Cardiac muscle cell (in vitro differentiated cells and primary cell): ENCODE data around the gene UNC93B1. TPM values are rescaled to one million over a fixed set of nuclear protein-coding genes. Genes with fewer than 3 reads are reported as not detected.
"Not testable (repeated sequence)": the region's sequence is repeated elsewhere in the genome, so short reads cannot be mapped to it uniquely, and the experiment has no call there.

Experiments
- DNase-seq, 2 donors: peaks; one replicate each; pipeline versions ENCODE4 v3.0.0 to v3.0.0-alpha.2; 2010 to 2017; ENCODE audit warnings: low read depth in 1 of 2, low spot score in 1 of 2
- H3K27ac ChIP-seq: fragments of 200-600 bp; sonication (generic); 2 replicates; pipeline ENCODE4 v1.5.1; 2016
- H3K27me3 ChIP-seq: fragments of 200-600 bp; sonication (generic); 2 replicates; pipeline ENCODE4 v1.6.0; 2016; ENCODE audit warnings: control low read depth
- H3K36me3 ChIP-seq: fragments of 200-600 bp; sonication (generic); 2 replicates; pipeline ENCODE4 v1.5.1; 2016; ENCODE audit warnings: control low read depth
- H3K4me1 ChIP-seq: fragments of 200-600 bp; sonication (generic); 2 replicates; pipeline ENCODE4 v1.8.1; 2017; ENCODE audit warnings: low read depth, mild to moderate bottlenecking, mixed run types
- H3K4me3 ChIP-seq: fragments of 200-600 bp; sonication (generic); 2 replicates; pipeline ENCODE4 v1.5.1; 2016; ENCODE audit warnings: mild to moderate bottlenecking
- H3K9me3 ChIP-seq: fragments of 200-600 bp; sonication (generic); 2 replicates; pipeline ENCODE4 v1.5.1; 2017; ENCODE audit warnings: low read depth, mild to moderate bottlenecking, control low read depth
- polyA plus RNA-seq: library from polyadenylated mRNA; unstranded; fragments of >200 nt; fragmentation: Nextera tagmentation; extraction: Ambion mirVana; gene quantifications from 2 replicates; pipeline ENCODE4 v1.2.1, GENCODE V29; 2016
- total RNA-seq: library from RNA; depleted of rRNA; stranded (reverse); fragments of >200 nt; gene quantifications from 2 replicates; pipeline ENCODE4 v1.2.3, GENCODE V29; 2016
- TF ChIP-seq, protein P1 (sequence below): IDR thresholded peaks from 2 replicates; pipeline ENCODE4 v1.5.1; 2012; ENCODE audit warnings: low read depth, mild to moderate bottlenecking, low read length

The UNC93B1 gene
- total and polyA plus RNA-seq, 2 experiments from 2014 or later = 13.2 to 24.0 TPM

- not testable (repeated sequence) for H3K9me3 ChIP-seq, H3K27ac ChIP-seq, H3K4me1 ChIP-seq, H3K36me3 ChIP-seq
- Histone ChIP-seq H3K27me3 (peaks cover 33% of the 10 kb centered on the region), H3K4me3 (peak overlapping the region; percentile 54)
- TF ChIP-seq, protein P1, sequence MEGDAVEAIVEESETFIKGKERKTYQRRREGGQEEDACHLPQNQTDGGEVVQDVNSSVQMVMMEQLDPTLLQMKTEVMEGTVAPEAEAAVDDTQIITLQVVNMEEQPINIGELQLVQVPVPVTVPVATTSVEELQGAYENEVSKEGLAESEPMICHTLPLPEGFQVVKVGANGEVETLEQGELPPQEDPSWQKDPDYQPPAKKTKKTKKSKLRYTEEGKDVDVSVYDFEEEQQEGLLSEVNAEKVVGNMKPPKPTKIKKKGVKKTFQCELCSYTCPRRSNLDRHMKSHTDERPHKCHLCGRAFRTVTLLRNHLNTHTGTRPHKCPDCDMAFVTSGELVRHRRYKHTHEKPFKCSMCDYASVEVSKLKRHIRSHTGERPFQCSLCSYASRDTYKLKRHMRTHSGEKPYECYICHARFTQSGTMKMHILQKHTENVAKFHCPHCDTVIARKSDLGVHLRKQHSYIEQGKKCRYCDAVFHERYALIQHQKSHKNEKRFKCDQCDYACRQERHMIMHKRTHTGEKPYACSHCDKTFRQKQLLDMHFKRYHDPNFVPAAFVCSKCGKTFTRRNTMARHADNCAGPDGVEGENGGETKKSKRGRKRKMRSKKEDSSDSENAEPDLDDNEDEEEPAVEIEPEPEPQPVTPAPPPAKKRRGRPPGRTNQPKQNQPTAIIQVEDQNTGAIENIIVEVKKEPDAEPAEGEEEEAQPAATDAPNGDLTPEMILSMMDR = peak; percentile 48
- peak; percentile 64 to 76 for DNase-seq
Observed at GRCh38 chr11:67955461-67956007, 48.4 kb downstream of the UNC93B1 start.

DNA sequence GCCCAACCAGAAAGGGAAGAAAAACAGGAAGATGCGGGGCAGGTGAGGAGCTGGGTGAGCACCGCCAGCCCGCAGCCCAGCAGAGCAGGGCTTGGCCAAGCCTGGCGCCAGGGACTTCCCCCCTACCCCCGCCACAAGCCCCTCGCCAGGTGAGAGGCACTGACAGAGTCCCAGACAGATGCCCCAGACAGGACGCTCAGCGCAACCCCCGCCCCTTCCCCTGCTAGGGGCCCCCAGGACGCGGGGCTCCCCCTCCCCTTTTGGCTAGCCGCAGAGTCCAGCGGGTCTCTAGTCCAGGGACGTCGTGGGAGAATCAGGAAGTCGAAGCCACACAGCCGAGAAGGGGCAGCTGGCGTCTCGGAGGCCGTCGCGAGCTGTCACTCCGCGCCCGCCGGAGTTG, 48.9 kb downstream of the UNC93B1 start:
- not testable (repeated sequence) for H3K36me3 ChIP-seq, DNase-seq, H3K4me1 ChIP-seq, H3K27ac ChIP-seq, H3K9me3 ChIP-seq
- Histone ChIP-seq H3K27me3 (peaks cover 33% of the 10 kb centered on the region), H3K4me3 (peak overlapping the region; percentile 54)

DNA sequence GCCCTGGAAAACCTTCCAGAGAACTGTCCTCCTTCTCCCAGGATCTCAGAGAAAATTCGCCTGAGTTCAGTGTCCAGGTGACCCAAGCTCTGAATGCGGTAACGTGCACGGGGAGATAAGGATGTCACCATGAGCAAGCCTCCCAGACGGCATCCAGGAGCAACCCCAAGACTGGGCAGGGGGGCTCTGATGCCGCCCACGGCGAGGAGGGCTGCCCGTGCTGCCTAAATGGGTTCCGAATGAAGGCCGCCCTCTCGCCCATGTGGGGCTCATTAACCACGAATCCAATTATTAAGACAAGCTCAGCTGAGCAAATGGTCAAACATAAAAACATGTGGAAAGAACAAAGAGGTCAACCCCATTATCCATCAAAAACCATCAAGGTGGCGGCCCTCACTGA, 49.6 kb downstream of the UNC93B1 start:
- DNase-seq, H3K4me1 ChIP-seq, H3K36me3 ChIP-seq, H3K9me3 ChIP-seq, H3K27ac ChIP-seq, H3K4me3 ChIP-seq: not testable (repeated sequence)
- peaks cover 33% of the 10 kb centered on the region for H3K27me3 ChIP-seq

- not testable (repeated sequence) for H3K36me3 ChIP-seq, H3K4me3 ChIP-seq, H3K9me3 ChIP-seq, H3K4me1 ChIP-seq, DNase-seq, H3K27ac ChIP-seq
- peaks cover 30% of the 10 kb centered on the region for H3K27me3 ChIP-seq
Observed at GRCh38 chr11:67950705-67951104, 53.2 kb downstream of the UNC93B1 start.

- DNase-seq, H3K4me3 ChIP-seq, H3K36me3 ChIP-seq, H3K4me1 ChIP-seq, H3K27me3 ChIP-seq, H3K9me3 ChIP-seq, H3K27ac ChIP-seq: not testable (repeated sequence)
Observed at GRCh38 chr11:67947785-67948184, 56.1 kb downstream of the UNC93B1 start.

DNA sequence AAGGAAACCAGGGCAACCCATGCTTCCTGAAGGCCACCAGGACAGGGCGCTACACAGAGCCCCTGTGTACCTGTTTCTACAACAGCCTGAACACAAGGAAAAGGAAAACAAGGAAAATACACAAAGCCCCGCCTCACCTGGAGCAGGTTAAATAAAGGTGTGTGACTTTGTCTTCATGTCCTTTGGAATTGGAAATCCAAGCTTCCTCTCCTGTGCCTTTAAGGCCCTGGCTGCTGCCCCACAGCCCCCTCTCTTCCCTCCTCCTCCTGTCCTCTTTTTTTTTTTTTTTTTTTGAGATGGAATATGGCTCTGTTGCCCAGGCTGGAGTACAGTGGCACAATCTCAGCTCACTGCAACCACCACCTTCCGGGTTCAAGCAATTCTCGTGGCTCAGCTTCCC, 57.5 kb downstream of the UNC93B1 start:
- not testable (repeated sequence) for H3K9me3 ChIP-seq, H3K27ac ChIP-seq, H3K36me3 ChIP-seq, DNase-seq, H3K4me3 ChIP-seq, H3K4me1 ChIP-seq, H3K27me3 ChIP-seq

DNA sequence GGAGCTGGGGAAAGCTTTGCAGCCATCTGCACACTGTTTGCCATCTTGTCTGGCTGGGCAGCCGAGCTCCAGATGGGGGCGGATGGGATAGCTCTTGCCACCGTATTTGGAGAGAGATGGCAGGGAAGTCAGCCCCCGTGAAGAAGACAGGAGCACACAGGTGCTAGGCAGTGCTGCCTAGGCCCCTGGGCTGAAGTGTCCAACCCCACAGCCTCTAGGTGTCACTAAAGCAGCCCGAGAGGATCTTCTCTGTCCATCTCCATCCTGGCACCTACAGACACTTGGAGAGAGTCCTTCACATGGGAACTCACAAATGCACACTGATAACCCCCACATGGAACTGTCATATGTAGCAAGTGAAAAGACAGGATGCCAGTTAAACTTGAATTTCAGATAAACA, 60.5 kb downstream of the UNC93B1 start:
- H3K4me3 ChIP-seq, DNase-seq, H3K36me3 ChIP-seq, H3K27me3 ChIP-seq, H3K4me1 ChIP-seq, H3K9me3 ChIP-seq, H3K27ac ChIP-seq: not testable (repeated sequence)

Other genes with a start within 250 kb of the UNC93B1 start
- 0.45 and 1.2 TPM in 2 replicates for gene ALDH3B1, start 6.2 kb upstream of the UNC93B1 start, total RNA-seq
- gene ALDH3B1, start 6.2 kb upstream of the UNC93B1 start, polyA plus RNA-seq = 0.55 and 0.66 TPM in 2 replicates
- 330 and 471 TPM in 2 replicates for gene NDUFS8, start 26.6 kb upstream of the UNC93B1 start, total RNA-seq
- 473 and 540 TPM in 2 replicates for gene NDUFS8, start 26.6 kb upstream of the UNC93B1 start, polyA plus RNA-seq
- gene TCIRG1, start 34.9 kb upstream of the UNC93B1 start, total RNA-seq = 35.4 and 55.8 TPM in 2 replicates
- gene TCIRG1, start 34.9 kb upstream of the UNC93B1 start, polyA plus RNA-seq = 19.4 and 47.5 TPM in 2 replicates
- 49.2 and 143 TPM in 2 replicates for gene CHKA, start 117.3 kb upstream of the UNC93B1 start, total RNA-seq
- gene CHKA, start 117.3 kb upstream of the UNC93B1 start, polyA plus RNA-seq = 37.6 and 41.3 TPM in 2 replicates
- 29.1 and 36.7 TPM in 2 replicates for gene KMT5B, start 209.2 kb upstream of the UNC93B1 start, total RNA-seq
- 34.1 and 35.9 TPM in 2 replicates for gene KMT5B, start 209.2 kb upstream of the UNC93B1 start, polyA plus RNA-seq